Breast epithelium (tissue), 3 donors: ENCODE data around the gene ITPR2.

Experiments
- CTCF ChIP-seq, 3 donors: fragments of 450-650 bp; IDR thresholded peaks; one replicate each; pipeline ENCODE4 v1.5.1; 2016 to 2017; ENCODE audit warnings: antibody characterized with exemption in 3 of 3, mild to moderate bottlenecking in 3 of 3, moderate library complexity in 3 of 3
- POLR2A ChIP-seq: fragments of 450-650 bp; IDR thresholded peaks from one replicate; pipeline ENCODE4 v1.6.1; 2016; ENCODE audit warnings: antibody characterized with exemption, mild to moderate bottlenecking, moderate library complexity
- POLR2AphosphoS5 ChIP-seq, 3 donors: sonication (generic); formaldehyde crosslinking; IDR thresholded peaks; one replicate each; pipeline ENCODE4 v1.6.1; 2017; ENCODE audit warnings: antibody characterized with exemption in 3 of 3

- TF ChIP-seq POLR2A (no peak), CTCF (IDR thresholded peaks at IDR 0.05) (no peak), POLR2AphosphoS5 (IDR thresholded peaks at IDR 0.05) (no peak)
These were observed 42.4 kb downstream of the ITPR2 start for GRCh38 chr12:26790645-26790994.
